Epithelial cell of esophagus (primary cell): ENCODE measurements around the gene GALNT9.

Experiments
- DNase-seq: peaks from one replicate; pipeline ENCODE4 v3.0.0; 2010; ENCODE audit warnings: low read depth
- H3K4me3 ChIP-seq: 2 replicates; pipeline ENCODE4 v1.5.1; 2011; ENCODE audit warnings: mild to moderate bottlenecking, low read length, control low read depth
- CTCF ChIP-seq: IDR thresholded peaks from 2 replicates; pipeline ENCODE4 v1.5.1; 2011; ENCODE audit warnings: low read depth, mild to moderate bottlenecking, low read length, control low read depth, inconsistent platforms; ENCODE audit not compliant: insufficient read depth; ENCODE audit errors: missing control alignments

GALNT9 gene

GRCh38 chr12:132249689-132250478 lies 79.5 kb downstream of the GALNT9 start:
- no peak overlapping the region for H3K4me3 ChIP-seq
- DNase-seq = no peak
- no peak for TF ChIP-seq CTCF

- DNase-seq = no peak
- TF ChIP-seq CTCF = no peak
- H3K4me3 ChIP-seq = no peak overlapping the region
Observed at GRCh38 chr12:132248453-132249167, 80.8 kb downstream of the GALNT9 start.

GRCh38 chr12:132247718-132248452 lies 81.5 kb downstream of the GALNT9 start:
- TF ChIP-seq CTCF = no peak
- no peak overlapping the region for H3K4me3 ChIP-seq
- no peak for DNase-seq

- H3K4me3 ChIP-seq = no peak overlapping the region
- no peak for DNase-seq
- TF ChIP-seq CTCF = no peak
Observed at GRCh38 chr12:132246997-132247717, 82.2 kb downstream of the GALNT9 start.

- TF ChIP-seq CTCF = no peak
- H3K4me3 ChIP-seq = no peak overlapping the region
- DNase-seq = no peak
Observed at GRCh38 chr12:132245521-132246101, 83.8 kb downstream of the GALNT9 start.

- DNase-seq = no peak
- no peak for TF ChIP-seq CTCF
- no peak overlapping the region for H3K4me3 ChIP-seq
Observed at GRCh38 chr12:132244724-132245295, 84.6 kb downstream of the GALNT9 start.
